Adrenal gland (tissue), 12 donors: ENCODE data around the gene SLC9A9. TPM values are rescaled to one million over a fixed set of nuclear protein-coding genes. Genes with fewer than 3 reads are reported as not detected.
A peak's percentile ranks its signal among the peaks of the same experiment; 100 is the strongest.

Experiments used
- DNase-seq, 7 donors: peaks; one replicate each; pipeline ENCODE4 v3.0.0-alpha.2; 2019 to 2020
- H3K27ac ChIP-seq, 5 donors: fragments of 200-600 bp; sonication (generic) in 4 of 5; 1 replicate in 3 of 5; 2 replicates in 2 of 5; pipeline versions ENCODE4 v1.5.1 to v1.8.0; 2016 to 2020; ENCODE audit warnings: mild to moderate bottlenecking in 1 of 5
- H3K27me3 ChIP-seq: fragments of 200-600 bp; 2 replicates; pipeline ENCODE4 v1.8.0; 2021
- H3K36me3 ChIP-seq, 2 donors: fragments of 200-600 bp; replicated peaks in 1 of 2; 1 replicate in 1 of 2; 2 replicates in 1 of 2; pipeline versions ENCODE4 v1.5.1 to v1.8.0; 2018 to 2022
- H3K4me1 ChIP-seq, 2 donors: fragments of 200-600 bp; replicated peaks in 1 of 2; 1 replicate in 1 of 2; 2 replicates in 1 of 2; pipeline versions ENCODE4 v1.5.1 to v1.8.0; 2018 to 2021
- H3K4me3 ChIP-seq, 4 donors: fragments of 200-600 bp; sonication (generic) in 3 of 4; one replicate each; pipeline ENCODE4 v1.5.1; 2016 to 2018
- H3K9me3 ChIP-seq, 3 donors: fragments of 200-600 bp; sonication (generic) in 1 of 3; replicated peaks in 1 of 3; 1 replicate in 2 of 3; 2 replicates in 1 of 3; pipeline versions ENCODE4 v1.5.1 to v1.8.0; 2016 to 2021
- POLR2A ChIP-seq, 2 donors: fragments of 450-650 bp; IDR thresholded peaks; one replicate each; pipeline ENCODE4 v1.6.1; 2017; ENCODE audit warnings: antibody characterized with exemption in 2 of 2, mild to moderate bottlenecking in 2 of 2, moderate library complexity in 1 of 2
- WGBS, 4 donors: extraction: QIAGEN DNeasy Blood & Tissue Kit in 2 of 4; methylation state at CpG; one replicate each; pipeline versions ENCODE4 v1.1.5 to v1.1.7; 2013 to 2017; 5-methylcytosine and 5-hydroxymethylcytosine counted together
- intact Hi-C, 2 donors: fragments of 100-400 bp; cut with DNase I; formaldehyde crosslinking; loops; one replicate each; pipeline versions ENCODE4 v1.14.1 to v1.15.0; 2022 to 2023
- polyA plus RNA-seq, 3 donors: library from polyadenylated mRNA; stranded (reverse); fragments of 200-250 nt in 2 of 3; fragments of 350-450 nt in 1 of 3; fragmentation: Illumina TruSeq in 1 of 3; extraction: RNeasy Lipid Tissue Mini Kit (QIAGEN cat#74804) in 1 of 3; gene quantifications; one replicate each; pipeline ENCODE4 v1.2.3, GENCODE V29; 2013 to 2014
- total RNA-seq, 9 donors: library from RNA; depleted of rRNA in 4 of 9; stranded (reverse); fragments of >200 nt in 4 of 9; fragments of 120-200 nt in 1 of 9; fragmentation: NEBNext Ultra II Directional in 1 of 9; extraction: Animal tissue kit (Norgen Biotek cat#: 25700) in 1 of 9; gene quantifications; one replicate each; pipeline versions ENCODE4 v1.1.0 to v1.2.4, GENCODE V29; 2013 to 2023
- TF ChIP-seq, protein P1 (sequence below), 6 experiments: fragments of 450-650 bp in 4 of 6; fragments of 200-600 bp in 2 of 6; sonication (generic) in 1 of 6; IDR thresholded peaks; 1 replicate in 5 of 6; 2 replicates in 1 of 6; pipeline versions ENCODE4 v1.5.1 to v1.8.0; 2016 to 2021; ENCODE audit warnings: antibody characterized with exemption in 6 of 6, mild to moderate bottlenecking in 2 of 6, moderate library complexity in 1 of 6
- donor health status: healthy with polysubstance abuse.
- donor health status: Bipolar disorder and iron deficiency.
- donor health status: DM: yes; HTN: yes; CAD: no.
- donor health status: DM: no; HTN: no; CAD: no.
- donor health status: DM: no; HTN: no; CAD: no.
- donor health status: DM: yes; HTN: yes; CAD: no.

Gene SLC9A9
- total and polyA plus RNA-seq, 12 donors: 4.2 to 23.7 (median 13.5) TPM

DNA sequence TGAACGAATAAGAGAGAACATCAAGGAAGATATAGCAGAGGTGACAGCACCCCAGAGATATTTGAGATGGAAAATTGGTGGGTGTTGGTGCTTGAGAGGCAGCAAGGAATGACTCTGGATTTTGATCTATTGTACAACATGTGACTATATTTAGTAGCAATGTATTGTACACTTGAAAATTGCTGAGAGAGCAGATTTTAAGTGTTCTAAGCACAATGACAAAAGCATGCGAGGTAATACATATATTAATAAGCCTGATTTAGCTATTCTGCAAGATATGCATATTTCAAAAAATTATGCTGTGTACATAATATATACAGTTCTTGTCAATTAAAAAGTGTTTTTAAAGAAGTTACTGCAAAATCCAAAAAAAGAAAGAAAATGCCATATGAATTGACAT, 194.3 kb downstream of the SLC9A9 start:
- intact Hi-C loops: no loop called here
- no peak for DNase-seq
- no peaks in the 10 kb centered on the region for H3K9me3 ChIP-seq
- H3K36me3 ChIP-seq: no peaks in the 10 kb centered on the region
- no peaks in the 10 kb centered on the region for H3K27me3 ChIP-seq
- no peaks in the 10 kb centered on the region for H3K4me1 ChIP-seq
- TF ChIP-seq, protein P1, sequence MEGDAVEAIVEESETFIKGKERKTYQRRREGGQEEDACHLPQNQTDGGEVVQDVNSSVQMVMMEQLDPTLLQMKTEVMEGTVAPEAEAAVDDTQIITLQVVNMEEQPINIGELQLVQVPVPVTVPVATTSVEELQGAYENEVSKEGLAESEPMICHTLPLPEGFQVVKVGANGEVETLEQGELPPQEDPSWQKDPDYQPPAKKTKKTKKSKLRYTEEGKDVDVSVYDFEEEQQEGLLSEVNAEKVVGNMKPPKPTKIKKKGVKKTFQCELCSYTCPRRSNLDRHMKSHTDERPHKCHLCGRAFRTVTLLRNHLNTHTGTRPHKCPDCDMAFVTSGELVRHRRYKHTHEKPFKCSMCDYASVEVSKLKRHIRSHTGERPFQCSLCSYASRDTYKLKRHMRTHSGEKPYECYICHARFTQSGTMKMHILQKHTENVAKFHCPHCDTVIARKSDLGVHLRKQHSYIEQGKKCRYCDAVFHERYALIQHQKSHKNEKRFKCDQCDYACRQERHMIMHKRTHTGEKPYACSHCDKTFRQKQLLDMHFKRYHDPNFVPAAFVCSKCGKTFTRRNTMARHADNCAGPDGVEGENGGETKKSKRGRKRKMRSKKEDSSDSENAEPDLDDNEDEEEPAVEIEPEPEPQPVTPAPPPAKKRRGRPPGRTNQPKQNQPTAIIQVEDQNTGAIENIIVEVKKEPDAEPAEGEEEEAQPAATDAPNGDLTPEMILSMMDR (IDR thresholded peaks at IDR 0.05): no peak
- TF ChIP-seq POLR2A (IDR thresholded peaks at IDR 0.05): no peak
- WGBS, 4 donors: 95 to 100% (median 96%) methylated on average over 2 of the region's 2 CpGs
- no peak overlapping the region for H3K27ac ChIP-seq
- no peak overlapping the region for H3K4me3 ChIP-seq

DNA sequence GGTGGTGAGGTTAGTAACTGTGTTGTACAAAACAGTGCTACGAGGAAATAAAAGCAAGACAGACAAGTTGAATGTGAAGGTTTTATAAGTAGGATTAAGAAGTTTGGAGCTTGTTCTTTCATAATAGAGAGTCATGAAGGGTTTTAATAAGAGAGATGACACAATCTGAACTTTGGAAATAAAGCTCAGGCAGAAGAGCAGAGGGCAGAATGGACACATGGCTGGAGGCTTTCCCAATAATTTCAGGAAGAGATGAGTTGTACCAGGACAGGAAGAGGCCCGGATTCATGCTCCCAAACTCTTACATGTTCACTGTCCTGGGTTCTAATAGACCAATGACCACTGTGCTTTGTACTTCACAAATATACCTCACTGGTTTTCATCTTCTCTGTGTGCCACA, 194.8 kb downstream of the SLC9A9 start:
- no peak for DNase-seq
- no peak overlapping the region for H3K27ac ChIP-seq
- H3K36me3 ChIP-seq: no peaks in the 10 kb centered on the region
- no peaks in the 10 kb centered on the region for H3K27me3 ChIP-seq
- 74 to 89% (median 79%) methylated on average over 2 of the region's 2 CpGs for WGBS, 4 donors
- H3K4me3 ChIP-seq: no peak overlapping the region
- H3K9me3 ChIP-seq: no peaks in the 10 kb centered on the region
- no peak for TF ChIP-seq POLR2A (IDR thresholded peaks at IDR 0.05)
- TF ChIP-seq, protein P1 (IDR thresholded peaks at IDR 0.05): no peak
- no peaks in the 10 kb centered on the region for H3K4me1 ChIP-seq
- intact Hi-C loops: no loop called here

DNA sequence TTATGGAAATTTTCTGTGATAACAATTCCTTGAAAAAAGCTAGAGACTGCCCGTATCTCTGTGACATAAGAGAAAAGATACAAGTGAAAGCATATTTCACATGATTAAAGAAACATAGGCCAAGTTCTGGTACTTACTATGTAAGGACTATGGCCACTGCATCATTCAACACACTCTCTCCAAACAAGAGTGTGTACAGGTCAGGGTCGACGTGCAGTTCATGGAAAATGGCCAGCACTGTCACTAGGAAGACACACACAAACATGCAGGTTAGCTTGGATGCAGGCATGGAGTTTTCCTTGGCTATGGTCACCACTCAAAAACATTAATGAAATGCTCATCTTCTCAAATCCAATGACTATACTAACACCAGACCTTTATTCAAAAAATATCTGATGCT, 196.2 kb downstream of the SLC9A9 start:
- Histone ChIP-seq H3K4me1 (no peaks in the 10 kb centered on the region), H3K27ac (no peak overlapping the region), H3K4me3 (no peak overlapping the region), H3K36me3 (no peaks in the 10 kb centered on the region), H3K9me3 (no peaks in the 10 kb centered on the region), H3K27me3 (no peaks in the 10 kb centered on the region)
- intact Hi-C loops: no loop called here
- TF ChIP-seq, protein P1 (IDR thresholded peaks at IDR 0.05): no peak
- TF ChIP-seq POLR2A (IDR thresholded peaks at IDR 0.05): no peak
- no peak for DNase-seq
- WGBS, 4 donors: 88 to 94% (median 89%) methylated on average over 3 of the region's 3 CpGs

- intact Hi-C loops: no loop called here
- TF ChIP-seq POLR2A (IDR thresholded peaks at IDR 0.05): no peak
- TF ChIP-seq, protein P1 (IDR thresholded peaks at IDR 0.05): no peak
- no peak overlapping the region for H3K27ac ChIP-seq
- WGBS, 4 donors: 59 to 75% (median 65%) methylated on average over 1 of the region's 1 CpG
- H3K9me3 ChIP-seq: no peaks in the 10 kb centered on the region
- H3K36me3 ChIP-seq: no peaks in the 10 kb centered on the region
- H3K27me3 ChIP-seq: no peaks in the 10 kb centered on the region
- no peaks in the 10 kb centered on the region for H3K4me1 ChIP-seq
- peak in 1 of 7 donors; percentile 6 for DNase-seq
- no peak overlapping the region for H3K4me3 ChIP-seq
Observed at GRCh38 chr3:143650827-143651226, 197.4 kb downstream of the SLC9A9 start.
